Keratinocyte (primary cell): ENCODE measurements around the gene AMBRA1.

Source experiments
- EZH2 ChIP-seq: IDR thresholded peaks from one replicate; pipeline ENCODE4 v1.6.1; 2012; ENCODE audit warnings: inconsistent platforms, mild to moderate bottlenecking, low read length, moderate library complexity
- TF ChIP-seq, protein P1 (sequence below), 3 experiments: IDR thresholded peaks in 1 of 3; conservative IDR thresholded peaks in 1 of 3; optimal IDR thresholded peaks in 1 of 3; 2 replicates in 2 of 3; 3 replicates in 1 of 3; pipeline versions ENCODE3 to v1.5.1; 2011; ENCODE audit warnings: low read length in 3 of 3, mild to moderate bottlenecking in 3 of 3, moderate library complexity in 2 of 3, control low read depth in 1 of 3, inconsistent platforms in 1 of 3; ENCODE audit not compliant: insufficient read depth in 2 of 3; ENCODE audit errors: extremely low read depth in 1 of 3

GRCh38 chr11:46366260-46366659 lies 227.6 kb downstream of the AMBRA1 start:
- TF ChIP-seq, protein P1, sequence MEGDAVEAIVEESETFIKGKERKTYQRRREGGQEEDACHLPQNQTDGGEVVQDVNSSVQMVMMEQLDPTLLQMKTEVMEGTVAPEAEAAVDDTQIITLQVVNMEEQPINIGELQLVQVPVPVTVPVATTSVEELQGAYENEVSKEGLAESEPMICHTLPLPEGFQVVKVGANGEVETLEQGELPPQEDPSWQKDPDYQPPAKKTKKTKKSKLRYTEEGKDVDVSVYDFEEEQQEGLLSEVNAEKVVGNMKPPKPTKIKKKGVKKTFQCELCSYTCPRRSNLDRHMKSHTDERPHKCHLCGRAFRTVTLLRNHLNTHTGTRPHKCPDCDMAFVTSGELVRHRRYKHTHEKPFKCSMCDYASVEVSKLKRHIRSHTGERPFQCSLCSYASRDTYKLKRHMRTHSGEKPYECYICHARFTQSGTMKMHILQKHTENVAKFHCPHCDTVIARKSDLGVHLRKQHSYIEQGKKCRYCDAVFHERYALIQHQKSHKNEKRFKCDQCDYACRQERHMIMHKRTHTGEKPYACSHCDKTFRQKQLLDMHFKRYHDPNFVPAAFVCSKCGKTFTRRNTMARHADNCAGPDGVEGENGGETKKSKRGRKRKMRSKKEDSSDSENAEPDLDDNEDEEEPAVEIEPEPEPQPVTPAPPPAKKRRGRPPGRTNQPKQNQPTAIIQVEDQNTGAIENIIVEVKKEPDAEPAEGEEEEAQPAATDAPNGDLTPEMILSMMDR (optimal IDR thresholded peaks at IDR 0.05 in 1 of 3, IDR thresholded peaks at IDR 0.05 in 1 of 3, conservative IDR thresholded peaks at IDR 0.05 in 1 of 3; ENCODE audit: extremely low read depth in 1 of 3, insufficient read depth in 2 of 3, low read length in 3 of 3): no peak
- TF ChIP-seq EZH2: no peak
